Muscle of back (tissue), 13 donors: ENCODE data around the gene REN. TPM values are rescaled to one million over a fixed set of nuclear protein-coding genes. Genes with fewer than 3 reads are reported as not detected.

ENCODE experiments used
- DNase-seq, 3 donors: peaks; one replicate each; pipeline versions ENCODE4 v3.0.0 to v3.0.0-alpha.2; 2013
- long read RNA-seq, 9 donors: transcript quantifications; one replicate each; lab custom pipeline, GENCODE V29; 2026
- polyA plus RNA-seq, 10 donors: library from polyadenylated mRNA; unstranded; fragments of 120-200 nt; gene quantifications; one replicate each; pipeline ENCODE4 v1.2.1, GENCODE V29; 2013; ENCODE audit not compliant: insufficient read length in 10 of 10

Gene REN
- under 1 TPM in 2 of 10 donors, not detected in 8; 0.18 to 0.20 TPM for polyA plus RNA-seq
- long read RNA-seq, donor 1: 0 reads
- long read RNA-seq, donor 2: 0 reads
- long read RNA-seq, donor 3: 0 reads
- long read RNA-seq, donor 4: 0 reads
- long read RNA-seq, donor 5: 0 reads
- long read RNA-seq, donor 6: 0 reads
- long read RNA-seq, donor 7: 0 reads
- long read RNA-seq, donor 8: 0 reads
- long read RNA-seq, donor 9: 0 reads

DNA sequence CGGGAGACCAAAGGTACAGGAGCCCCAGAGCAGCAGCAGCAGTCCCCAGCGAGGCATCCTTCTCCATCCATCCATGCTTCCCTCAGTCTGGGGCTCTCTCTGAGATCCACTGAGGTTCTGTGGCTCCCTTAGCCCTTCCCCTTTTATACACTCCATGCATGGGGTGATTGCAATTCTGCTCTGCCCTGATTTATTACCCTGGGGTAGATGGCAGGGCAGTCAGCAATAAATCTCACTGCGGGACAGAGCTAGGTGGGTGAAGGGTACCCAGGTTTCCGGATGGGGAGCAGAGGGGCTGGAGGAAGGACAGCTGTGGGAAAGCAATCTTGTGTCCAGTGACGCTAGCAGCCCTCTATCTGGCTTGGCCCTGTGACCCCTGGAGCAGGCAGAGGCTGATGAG lies at the start of gene REN:
REN (minus strand) TSS at position 119 of the 400 bp plus-strand sequence; CDS start at position 75, 44 bp downstream.
- no peak for DNase-seq

DNA sequence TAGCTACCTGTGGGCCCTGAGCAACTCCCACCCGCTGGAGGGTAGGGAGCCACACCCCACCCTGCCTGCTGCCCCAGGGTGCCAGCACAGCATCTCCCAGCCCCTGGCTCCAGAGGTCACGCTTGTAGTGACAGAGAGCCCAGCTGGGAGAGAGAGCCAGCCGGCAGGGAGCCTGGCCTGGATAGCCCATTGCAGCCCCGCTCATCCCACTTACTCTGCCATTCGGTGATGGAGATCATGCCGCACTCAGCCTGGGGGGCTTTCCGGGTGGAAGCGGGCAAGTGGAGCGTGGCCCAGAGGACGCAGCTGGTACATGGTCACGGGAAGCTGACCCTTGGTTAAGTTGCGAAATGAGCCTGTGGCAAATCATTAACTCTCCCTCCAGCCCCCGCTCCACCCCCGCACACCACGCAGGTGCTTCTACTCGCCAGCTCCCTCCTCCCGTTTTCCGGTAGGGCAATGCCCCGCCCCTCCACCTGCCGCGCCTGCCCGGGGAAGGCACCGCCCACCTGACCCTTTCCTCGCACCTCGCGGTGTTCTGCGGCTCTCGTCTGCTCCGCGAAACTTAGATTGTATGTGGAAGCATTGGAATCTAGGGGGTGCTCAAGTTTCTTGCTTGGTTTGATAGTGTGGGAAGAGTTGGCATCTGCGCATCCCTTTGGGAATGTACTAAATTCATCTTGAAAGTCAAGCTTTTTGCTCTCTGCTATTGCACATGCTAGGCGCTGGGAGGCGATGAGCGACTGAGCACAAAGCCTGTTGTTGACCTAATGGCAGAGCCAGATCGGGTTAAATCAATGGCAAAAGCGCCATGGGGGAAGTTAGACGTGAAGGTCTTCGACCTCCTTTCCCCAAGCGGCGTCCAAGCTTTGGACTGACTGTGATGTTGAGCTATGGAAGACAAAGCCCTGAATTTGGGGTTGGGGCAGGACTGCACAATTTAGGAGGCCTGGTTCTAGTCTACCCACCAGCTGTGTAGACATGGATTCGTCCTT lies 47.8 kb upstream of the REN start, which contains the start of gene GOLT1A:
GOLT1A (minus strand) TSS at position 321 of the 995 bp plus-strand sequence; CDS start at position 239, 82 bp downstream.
- peak; percentile 42 to 77 (median 54) for DNase-seq

DNA sequence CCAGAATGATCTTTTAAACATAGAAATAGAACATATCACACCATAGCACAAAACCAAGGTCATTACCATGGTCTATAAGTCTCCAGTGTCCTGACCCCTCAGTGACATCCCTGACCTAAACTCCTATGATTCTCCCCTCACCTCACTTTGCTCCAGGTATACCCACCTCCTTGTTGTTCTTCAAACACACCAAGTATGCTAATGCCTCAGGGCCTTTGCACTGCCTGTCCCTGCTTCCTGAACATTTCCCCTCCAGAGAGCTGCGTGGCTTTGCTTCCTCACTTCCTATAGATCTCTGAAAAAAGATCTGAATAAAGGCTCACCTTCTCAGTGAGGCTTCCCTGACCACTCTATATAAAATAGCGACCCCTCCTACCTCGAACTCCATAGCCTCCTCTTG lies 46.6 kb upstream of the REN start:
- DNase-seq: no peak

DNA sequence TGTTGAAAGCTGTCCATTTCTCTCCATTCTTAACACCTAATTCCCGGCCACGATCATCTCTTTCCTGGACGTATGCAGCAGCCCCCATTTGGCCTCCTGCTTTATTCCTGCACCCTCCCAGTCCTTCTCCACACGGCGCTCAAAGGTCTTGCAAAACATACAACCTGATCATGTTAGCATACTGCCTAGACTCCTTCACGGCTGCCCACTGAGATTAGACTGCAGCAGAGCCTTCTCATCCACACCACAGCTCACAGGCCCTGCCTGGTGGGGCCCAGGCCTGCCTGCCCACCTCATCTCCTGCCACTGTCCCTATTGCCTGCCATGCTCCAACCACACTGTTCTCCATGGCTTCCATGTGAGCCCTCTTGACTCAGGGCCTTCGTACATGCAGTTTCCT lies 44.9 kb upstream of the REN start:
- no peak for DNase-seq

DNA sequence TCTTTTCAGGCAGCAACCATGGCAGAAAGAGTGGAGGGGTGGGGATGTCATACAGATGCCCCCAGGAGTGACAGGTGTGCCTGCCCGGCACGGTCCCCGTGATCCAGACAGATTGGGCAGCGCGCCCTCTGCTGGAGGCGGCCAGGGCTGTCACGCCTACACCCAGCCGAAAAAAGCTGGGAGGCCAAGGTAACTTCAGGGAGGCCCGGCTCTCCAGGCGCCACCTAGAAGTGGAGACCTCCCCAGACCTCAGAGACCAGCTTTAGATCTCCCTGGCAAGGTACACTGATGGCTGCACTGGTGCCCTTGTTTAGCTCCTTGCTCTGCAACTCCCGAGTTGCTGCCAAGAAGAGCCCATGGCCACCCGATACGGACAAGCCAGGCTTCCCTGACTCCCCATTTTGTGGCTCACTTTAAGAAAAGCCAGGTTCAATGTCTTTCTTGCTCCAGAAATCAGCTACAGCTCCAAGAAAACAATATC lies 41.0 kb upstream of the REN start:
- DNase-seq: peak; percentile 20 to 66 (median 53)

DNA sequence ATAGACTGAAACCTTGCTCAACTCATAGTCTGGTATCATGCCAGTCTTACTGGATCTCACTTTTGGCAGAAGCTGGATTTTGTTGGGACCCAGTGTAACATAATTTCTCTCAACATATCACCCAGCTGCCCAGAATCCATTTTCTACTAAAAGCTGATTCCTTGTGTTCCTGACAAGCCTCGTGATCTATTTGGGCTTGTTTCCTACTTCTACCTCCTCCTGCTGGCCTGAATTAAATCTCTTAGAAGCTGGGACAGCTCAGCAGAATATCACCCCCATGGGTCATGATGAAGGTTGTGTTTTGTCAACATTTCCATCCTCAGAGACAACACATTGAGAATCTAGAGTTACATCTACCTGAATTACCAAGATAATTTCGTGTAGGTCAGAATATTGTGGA lies 40.0 kb upstream of the REN start:
- DNase-seq: peak in 1 of 3 donors; percentile 32

DNA sequence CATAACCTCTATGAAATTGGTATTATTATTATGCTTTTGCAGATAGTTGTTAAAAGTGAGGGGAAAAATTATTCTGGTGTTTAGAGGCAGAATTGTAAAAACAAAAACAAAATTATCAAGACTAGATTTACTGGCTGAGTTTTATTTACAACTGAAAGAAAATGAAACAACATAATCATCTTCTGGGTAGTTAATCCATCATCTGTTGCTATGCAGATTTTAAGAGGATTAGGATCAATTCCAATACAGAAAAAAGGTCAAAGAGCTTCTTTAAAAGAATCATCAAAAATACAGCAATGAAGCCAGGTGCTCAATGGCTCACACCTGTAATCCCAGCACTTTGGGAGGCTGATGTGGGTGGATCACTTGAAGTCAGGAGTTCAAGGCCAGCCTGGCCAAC lies 39.3 kb upstream of the REN start:
- no peak for DNase-seq

DNA sequence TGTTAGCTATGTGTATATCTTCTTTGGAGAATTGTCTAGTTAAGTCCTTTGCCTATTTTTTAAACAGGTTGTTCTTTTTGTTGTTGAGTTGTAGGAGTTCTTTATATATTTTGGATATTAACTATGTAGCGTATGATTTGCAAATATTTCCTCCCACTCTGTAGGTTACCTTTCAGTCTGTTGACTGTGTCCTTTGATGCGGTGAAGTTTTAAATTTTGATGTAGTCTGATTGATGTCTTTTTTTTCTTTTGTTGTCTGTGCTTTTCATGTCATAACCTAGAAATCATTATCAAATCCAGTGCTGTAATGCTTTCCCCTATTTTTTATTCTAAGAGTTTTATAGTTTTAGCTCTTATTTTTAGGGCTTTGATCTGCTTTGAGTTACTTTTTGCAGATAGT lies 38.8 kb upstream of the REN start:
- DNase-seq: no peak

DNA sequence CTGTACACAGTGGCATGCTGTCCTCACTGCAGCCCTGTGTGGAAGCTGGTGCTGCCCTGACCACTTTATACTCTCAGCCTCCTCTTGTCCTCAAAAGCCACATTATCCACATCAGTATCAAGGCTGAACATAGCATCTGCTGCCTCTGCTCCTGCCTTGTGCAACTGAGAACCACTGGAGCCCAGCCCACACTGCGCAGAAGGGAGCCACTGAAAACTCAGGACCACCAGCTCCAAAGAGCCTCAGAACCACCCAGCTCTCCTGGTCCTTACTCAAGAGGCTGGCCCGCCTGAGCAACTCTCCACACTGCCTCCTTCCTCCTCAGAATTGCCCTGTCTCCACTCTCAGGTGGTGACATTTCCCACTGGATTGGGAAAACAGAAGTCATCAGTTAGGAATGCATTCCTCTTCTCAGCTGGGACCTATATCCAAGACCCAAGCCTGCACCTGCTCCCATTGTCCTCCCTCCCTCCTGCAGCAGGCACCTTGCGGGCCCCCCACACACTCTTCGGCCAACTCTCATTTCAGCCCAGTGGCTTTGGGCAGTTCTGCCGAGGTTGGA lies 37.1 kb upstream of the REN start:
- no peak for DNase-seq

DNA sequence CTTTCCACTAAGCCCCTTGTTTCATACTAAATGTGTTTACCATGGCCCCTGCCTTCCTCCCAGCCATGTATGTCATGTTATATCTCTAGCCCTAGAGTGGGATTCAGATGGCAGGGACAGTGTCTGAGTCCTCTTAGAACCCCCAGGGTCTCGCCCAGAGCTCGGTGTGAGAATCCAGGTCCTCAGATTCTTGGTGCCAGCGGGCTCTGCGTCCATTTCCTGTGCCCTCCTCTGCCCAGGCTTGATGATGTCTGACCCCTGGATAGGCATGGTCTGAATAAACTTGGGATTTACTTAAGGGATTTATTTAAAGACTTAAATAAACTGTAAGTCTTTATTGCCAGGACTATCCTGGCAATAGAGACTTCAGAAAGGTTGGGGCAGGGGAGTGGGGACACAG lies 36.3 kb upstream of the REN start:
- DNase-seq: no peak

DNA sequence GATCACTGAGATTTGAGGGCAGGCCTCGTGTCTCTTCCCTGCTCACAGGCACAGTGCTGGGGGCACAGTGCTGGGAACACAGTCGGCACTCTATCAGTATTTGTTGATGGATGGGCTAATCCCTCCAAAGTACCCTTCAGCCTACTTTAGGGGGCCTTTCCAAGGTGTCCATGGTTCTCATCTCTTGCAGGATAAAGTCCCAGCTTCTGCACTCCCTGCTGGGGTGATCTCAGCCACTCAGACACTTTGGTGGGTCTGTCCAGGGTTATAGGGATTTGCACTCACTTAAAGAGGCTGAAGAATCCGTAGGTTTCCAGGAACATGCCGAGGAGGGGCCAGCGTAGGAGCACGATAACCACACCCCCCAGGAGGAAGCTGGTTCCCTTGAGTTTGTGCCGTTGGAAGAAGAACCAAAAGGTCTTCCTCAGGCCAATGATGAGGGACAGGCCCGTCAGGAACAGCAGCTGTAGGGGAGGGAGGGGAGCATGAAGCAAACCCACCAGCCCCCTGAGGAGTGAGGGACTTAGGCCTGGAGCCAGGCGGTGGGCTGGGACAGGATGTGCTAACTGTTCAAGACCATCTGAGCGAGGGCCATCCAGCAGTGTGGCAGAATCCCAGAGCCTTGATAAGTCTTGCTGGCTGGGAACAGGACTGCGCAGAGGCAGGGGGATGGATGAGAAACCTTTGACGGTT lies 35.4 kb upstream of the REN start:
- DNase-seq: no peak

DNA sequence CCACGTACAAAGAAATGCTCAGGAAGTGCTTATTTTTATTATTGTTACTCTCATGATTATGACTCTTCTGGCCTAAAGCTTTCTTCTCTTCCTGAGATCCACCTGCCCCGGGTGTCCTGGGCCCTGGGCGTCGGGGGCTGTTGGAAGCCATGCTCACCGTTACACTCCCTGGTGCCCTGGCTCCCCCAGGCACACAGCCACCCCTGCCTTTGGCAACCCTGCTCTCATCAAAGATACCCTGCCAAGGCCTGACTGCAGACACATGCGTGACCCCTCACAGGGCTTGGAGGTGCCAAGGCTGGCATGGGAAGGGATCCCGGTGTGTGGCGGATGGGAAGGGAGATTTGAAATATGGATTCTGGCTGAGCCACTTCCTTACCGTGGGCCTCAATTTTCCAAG lies 33.4 kb upstream of the REN start:
- DNase-seq: no peak

DNA sequence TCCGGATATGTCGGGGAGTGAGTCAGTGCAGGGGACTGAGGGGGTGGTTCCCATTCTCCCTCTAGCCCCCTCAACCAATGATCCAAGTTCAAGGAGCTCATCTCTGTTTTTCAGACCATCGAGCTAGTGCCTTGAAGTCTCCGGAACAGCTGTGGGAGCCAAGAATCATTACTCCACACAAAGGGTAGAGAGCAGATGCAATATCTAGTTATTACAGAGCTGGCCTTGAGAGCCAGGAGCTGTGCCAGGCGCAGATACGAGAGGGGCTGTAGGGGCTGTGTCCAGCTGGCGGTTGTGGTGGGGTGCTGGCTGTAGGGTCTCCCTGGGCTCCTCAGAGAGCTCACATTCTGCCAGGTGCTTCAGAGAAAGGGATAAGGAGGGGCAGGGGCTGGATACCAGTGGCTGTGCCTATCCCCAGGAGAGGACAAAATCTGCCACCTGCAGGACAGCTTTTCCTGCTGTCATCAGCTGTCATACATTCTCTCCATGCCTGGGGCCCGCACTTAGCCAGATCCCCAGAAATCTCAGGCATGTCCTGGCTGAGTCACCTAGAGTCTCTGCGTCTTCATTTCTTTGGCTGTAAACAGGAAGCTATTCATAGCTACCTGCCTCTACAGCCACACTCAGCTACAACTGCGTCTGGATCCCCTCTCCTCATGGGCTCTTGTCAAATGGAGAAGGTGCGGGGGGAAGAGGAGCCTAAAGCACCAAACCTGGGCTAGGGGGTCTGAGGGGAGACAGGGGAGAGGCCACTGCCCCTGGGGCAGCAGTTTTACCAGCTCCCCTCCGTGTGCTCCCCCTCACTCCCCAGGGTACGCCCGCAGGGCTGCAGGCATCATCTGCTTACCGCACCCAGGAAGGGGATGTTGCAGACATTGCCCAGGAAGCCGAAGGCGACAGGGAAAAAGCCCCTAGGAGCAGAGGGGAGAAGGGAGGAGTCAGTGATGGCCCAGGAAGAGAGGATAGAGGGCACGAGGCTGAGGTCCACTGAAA lies 32.5 kb upstream of the REN start:
- peak in 2 of 3 donors; percentile 14 to 71 for DNase-seq

DNA sequence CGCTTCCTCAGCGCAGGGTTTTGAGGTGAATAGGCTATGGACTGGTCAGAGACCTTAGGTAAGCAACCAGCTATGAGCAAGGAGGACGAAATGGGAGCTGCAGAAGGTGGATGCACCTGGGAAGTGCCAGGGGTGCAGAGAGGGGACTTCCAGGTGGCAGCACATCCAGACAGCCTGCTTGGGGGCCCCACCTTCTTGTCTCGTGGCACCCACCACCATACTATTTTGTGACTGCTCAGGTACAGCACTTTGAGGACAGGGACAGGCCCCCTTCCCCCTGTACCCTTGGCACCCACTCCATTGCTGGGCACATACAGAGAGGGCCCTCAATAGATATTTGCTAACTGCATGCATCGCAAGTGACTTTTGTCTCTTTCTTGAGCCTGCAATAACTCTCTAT lies 30.9 kb upstream of the REN start:
- no peak for DNase-seq

DNA sequence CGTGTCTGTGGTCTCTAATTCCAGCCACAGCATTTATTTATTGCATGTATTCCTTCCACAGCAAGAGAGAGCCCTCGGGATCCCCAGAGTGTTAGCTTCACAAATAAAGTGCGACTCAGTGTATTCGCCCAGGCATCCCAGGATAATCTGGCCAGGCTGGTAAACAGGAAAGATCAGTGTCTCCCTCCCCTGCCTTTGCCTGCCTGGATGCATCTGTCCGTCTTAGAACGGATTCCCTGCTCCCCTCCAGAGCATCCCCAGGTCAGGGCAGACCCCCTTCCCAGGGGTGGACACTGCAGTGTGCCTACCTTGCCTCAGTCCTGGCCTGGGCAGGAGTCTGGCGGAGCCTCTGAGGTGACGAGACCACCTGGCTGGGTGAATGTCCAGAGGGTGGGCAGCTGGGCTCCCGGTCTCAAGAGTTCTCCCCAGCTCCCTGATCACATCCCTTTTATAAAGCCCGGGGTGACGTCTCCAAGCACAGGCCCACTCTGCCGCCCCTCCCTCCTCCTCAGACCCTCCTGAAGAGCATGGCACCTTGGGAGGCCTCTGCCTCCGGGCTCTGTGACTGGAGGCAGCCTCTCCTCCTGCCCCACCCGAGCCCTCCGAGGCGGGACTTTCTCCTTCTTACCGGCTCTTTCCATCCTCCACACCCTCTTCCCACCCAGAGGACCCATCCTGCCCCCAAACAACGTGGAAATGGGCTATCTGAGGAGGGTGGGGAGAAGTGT lies 30.1 kb upstream of the REN start, which contains the start of gene KISS1:
KISS1 (minus strand) TSS at position 424 of the 728 bp plus-strand sequence. CDS start 3,615 bp downstream, outside the sequence.
- no peak for DNase-seq

DNA sequence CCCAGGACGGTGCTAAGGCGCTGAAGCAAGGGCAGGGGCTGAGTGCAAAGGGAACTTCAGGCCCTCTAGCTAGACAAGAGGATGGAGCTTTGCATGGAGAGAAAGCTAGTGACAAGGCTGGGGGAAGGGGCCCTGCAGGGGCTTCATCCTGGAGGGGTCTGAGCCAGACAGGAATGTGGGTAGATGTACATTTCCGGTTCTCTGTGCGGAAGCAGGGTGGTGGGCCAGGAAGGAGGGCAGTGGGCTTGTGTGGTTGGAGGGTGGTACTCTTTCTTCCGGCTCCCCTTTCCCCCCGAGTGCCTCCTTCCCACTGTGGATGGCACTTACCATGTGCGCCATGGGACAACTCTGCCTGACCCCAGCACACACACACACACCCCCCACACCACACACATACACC lies 28.6 kb upstream of the REN start:
- DNase-seq: no peak

DNA sequence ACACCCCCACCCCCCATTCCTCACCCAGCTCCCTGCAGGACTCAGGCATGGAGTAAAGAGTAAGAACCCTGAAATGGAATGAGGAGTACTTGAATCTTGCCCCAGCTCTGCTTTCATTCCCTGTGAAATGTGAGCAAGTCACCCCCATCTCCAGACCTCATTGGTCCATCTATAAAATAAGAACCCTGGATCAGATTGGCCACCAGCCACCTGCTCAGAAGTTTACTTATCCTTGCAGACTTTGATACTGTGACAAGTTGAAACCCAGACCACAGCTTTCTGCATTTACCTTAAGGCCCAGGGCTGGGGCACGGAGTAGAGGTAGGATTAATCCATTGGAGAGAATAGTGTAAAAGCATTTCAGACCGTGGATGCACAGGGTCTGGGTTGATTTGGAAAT lies 27.9 kb upstream of the REN start:
- no peak for DNase-seq

DNA sequence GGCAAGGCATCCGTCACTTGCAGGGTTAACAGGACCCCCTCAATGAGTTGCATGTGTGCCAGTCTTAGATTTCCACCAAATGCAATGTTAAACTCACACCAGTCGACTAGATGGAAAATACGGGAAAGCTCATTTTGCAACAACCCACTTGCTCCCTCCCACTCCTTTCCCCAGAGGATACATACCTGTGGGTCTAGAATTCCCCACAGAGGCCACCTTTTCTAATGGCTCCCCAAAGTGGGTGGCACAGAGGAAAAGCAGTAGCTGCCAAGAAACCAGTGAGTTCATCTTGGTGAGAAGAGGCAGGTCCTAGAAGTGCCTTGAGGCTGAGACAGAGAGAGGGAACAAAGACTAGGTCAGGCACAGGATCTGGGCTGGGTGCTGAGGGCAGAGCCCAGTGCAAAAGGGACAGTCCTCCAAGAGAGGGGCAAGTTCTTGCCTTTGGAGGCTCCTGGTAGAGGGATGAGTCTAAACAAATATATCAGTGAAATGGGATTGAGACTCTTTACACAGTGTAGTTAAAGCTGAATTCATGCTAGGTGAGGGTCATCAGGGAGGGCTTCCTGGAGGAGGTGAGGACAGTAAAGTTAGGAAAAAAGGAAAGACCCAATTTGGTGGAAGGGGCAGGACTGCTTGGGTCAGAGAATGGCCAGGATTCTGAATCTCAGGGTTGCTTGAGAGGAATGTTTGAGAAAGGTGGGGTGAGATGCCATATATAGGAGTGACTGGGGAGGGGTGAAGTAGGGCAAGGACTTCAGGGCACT lies 26.6 kb upstream of the REN start:
- no peak for DNase-seq

DNA sequence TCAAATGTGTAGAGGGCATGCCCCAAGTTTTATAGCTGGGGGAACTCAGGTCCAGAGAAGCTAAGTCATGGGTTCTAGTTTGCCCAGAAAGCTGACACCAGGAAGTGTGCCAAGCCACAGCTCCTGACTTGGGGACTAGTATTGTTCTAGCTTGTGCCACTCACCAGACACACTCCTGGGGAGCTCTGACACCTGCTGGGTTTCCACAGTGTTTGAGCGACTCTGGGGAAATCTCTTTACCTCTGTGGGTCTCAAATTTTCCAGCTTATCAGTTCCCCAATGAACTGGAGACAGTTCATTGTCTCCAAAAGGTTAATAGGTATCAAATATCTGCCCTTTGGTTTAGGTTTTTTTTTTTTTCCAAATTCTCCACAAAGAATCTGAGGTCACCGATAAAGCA lies 25.9 kb upstream of the REN start:
- DNase-seq: no peak
